NCI-H146 treated with DMSO at 0.1 percent for 48 hours (cell line): Measurements from ENCODE around the gene SHE.
"Not testable (repeated sequence)": the region's sequence is repeated elsewhere in the genome, so short reads cannot be mapped to it uniquely, and the experiment has no call there.

Experiments
- DNase-seq: peaks from one replicate; lab custom pipeline; 2025; ENCODE audit not compliant: unreplicated experiment; lab: John Stamatoyannopoulos, UW

The SHE gene

GRCh38 chr1:154517661-154518060 lies 15.4 kb upstream of the SHE start:
- DNase-seq = no peak

DNA sequence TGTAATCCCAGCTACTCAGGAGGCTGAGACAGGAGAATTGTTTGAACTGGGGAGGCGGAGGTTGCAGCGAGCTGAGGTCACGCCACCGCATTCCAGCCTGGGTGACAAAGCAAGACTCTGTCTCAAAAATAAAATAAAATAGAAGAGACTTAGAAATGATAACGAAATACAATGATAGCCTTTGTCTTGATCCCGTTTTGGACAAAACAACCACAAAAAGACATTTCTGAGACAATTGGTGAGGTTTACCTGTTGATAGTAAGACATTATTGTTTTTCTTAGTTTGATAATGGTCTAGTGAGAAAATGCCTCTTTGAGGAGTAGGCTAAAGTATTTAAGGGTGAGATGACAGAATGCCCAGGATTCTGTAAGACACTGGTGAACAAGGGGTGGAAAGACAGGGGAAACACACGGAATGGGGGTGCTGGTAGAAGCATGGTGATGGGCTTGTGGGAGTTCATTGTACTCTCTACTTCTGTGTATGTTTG lies 11.9 kb upstream of the SHE start:
- no peak for DNase-seq

- DNase-seq = no peak
These were observed 10.5 kb upstream of the SHE start for GRCh38 chr1:154512760-154513159.

GRCh38 chr1:154503898-154504297 lies 1.7 kb upstream of the SHE start:
- no peak for DNase-seq

GRCh38 chr1:154502744-154503115 lies 518 bp upstream of the SHE start:
- no peak for DNase-seq

DNA sequence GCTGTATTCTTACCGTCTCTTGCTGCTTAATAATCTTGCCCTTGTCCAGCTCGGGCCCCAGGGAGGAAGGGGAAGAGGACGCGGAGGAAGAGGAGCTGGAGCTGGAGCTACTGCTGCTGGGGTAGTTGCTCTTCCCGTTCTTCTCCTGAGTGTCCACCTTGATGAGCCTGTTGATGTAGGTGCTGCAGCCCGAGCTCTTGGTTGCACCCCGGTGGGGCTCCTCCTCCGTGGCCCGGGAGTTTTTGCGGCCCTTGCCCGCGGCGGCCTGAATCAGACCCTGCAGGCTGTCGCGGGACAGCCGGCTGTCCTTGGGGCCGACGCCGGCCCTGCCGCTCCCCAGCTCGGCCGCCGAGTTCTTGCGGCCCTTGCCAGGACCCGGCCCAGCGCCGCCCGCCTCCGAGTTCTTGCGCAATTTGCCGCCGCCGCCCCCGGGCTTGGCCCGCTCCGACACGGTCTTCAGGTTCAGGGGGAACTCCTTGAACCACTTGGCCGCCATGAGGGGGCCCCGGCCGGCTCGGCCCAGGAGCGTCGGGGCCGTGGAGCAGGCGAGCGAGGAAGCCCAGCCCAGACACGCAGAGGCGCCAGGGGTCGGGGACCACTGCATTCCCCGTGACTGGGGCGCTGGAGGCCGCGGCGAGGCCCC lies 668 bp downstream of the SHE start:
- DNase-seq = no peak

- DNase-seq = no peak
These were observed 1.7 kb downstream of the SHE start for GRCh38 chr1:154500533-154500932.

GRCh38 chr1:154499446-154499845 lies 2.8 kb downstream of the SHE start:
- no peak for DNase-seq

DNA sequence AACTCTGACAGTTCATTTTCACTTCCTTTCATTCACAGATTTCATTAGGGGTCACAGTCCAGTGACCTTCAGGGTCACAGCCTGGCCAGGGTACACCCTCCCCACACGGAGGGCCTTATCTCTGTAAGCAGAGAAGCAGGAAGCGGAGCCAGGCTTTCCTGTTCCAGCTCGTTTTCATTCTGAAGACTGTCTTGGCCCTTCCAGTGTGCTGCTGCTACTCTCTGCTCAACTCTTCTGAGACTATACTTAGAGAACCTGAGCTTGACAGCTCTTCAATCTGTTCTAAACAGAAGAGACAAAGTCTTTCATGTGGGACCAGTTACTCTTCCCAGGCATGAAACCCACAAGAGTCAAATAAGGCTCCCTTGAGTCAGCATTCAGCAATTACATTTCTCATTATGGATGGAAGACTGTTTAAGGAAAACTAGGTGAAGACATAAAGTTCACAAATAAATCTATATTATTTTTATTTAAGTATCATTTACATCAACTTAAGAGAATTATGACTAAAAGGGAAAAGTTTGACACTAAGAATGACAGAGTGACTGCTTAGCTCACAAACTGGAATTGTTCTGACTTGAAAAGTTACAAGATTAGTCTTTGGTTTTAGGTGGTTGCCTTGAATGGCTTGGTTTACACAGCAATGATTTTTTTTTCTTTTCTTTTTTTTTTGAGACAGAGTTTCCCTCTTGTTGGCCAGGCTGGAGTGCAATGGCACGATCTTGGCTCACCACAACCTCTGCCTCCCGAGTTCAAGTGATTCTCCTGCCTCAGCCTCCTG lies 5.0 kb downstream of the SHE start:
- DNase-seq = no peak

GRCh38 chr1:154496383-154496782 lies 5.8 kb downstream of the SHE start:
- no peak for DNase-seq

GRCh38 chr1:154495496-154496273 lies 6.5 kb downstream of the SHE start:
- no peak for DNase-seq

DNA sequence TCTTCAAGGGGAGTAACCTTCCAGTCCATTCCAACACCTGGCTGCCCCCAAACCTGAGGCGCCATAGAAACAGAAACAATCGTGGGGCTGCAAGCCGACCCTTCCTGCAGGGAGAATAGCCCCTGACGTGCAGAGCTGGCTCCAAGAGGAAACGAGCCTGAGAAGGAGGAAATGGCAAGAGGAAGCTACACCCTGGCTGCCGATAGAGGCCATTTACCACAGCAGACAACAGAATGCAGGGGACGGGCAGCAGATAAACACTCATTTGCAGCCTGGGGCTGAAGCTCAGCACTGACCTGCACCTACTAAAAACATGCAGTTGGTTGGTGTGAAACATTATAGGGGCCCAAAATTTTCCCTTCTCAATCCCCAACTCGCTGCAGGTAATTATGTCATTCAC lies 8.9 kb downstream of the SHE start:
- no peak for DNase-seq

DNA sequence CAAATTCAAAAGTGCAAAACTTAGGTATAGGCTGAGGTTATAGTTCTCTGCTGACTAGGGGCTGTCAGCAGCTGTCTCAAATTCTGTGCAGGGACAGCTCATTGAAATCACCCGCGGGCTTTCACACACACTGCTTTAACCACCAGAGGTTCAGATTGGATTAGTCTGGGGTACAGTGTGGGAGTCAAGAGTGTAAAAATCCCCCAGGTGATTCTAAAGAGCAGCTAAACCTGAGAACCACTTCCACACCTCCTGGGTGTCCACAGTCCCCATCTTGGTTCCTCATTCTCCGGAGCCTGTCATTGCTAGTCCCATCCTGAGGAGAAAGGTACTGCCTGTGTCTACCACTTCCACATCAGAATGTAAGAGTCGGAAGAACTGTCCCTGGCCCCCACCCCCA lies 10.1 kb downstream of the SHE start:
- DNase-seq = no peak

- DNase-seq = no peak
These were observed 11.9 kb downstream of the SHE start for GRCh38 chr1:154490317-154490716.

DNA sequence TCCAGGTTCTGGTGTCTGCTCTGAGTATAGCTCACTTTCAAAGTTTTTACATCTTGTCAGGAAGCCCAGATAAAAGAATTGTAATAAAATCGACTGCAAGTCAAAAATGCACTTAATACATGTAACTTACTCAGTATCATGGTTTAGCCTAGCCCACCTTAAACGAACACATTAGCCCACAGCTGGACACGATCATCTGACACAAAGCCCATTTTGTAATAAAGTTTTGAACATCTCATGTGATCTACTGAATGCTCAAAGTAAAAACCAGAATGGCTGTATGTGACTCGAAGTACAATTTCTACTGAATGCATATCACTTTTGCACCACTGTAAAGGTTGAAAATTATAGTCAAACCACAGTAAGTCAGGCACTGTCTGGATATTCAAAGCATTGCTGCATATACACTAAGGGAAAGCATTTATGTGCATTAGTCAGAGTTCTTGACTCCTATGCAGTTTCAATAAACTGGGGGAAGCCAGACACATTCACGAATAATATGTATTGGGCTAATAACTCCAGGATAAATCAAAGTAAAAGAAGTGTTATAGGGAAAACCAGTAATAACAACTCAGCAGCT lies 12.4 kb downstream of the SHE start:
- no peak for DNase-seq

DNA sequence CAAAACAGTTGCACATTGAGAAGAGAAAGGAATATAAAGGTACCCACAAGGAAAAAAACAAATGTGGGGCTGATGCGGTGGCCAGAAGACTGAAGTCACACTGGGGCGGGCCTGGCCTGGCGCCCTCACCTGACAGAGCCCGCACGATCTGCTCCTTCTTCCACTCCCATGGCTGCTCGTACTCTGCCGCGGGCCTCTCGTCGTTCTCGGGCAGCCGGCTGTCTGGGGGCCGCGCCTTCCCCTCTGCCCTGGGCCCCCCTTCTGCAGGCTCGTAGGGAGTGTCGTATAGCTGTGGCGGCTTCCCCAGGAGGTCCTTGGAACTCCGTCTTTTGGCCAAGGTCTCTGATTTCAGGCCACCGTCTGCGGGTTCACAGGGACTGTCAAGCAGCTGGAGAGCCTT lies 13.3 kb downstream of the SHE start:
- DNase-seq = no peak

DNA sequence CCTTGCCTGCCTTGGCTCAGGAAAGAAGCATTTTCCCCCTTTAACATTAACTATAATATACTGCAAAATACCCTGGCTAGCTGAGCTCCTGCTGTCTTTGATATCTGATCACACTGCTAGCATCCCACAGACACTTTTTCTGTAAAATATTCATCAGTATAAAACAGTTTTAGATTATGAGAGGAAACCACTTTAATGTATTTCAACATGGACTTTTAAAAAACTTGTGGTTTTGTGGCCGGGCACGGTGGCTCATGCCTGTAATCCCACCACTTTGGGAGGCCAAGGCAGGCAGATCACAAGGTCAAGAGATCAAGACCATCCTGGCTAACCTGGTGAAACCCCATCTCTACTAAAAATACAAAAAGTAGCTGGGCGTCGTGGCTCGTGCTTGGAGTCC lies 15.5 kb downstream of the SHE start:
- DNase-seq = not testable (repeated sequence)

DNA sequence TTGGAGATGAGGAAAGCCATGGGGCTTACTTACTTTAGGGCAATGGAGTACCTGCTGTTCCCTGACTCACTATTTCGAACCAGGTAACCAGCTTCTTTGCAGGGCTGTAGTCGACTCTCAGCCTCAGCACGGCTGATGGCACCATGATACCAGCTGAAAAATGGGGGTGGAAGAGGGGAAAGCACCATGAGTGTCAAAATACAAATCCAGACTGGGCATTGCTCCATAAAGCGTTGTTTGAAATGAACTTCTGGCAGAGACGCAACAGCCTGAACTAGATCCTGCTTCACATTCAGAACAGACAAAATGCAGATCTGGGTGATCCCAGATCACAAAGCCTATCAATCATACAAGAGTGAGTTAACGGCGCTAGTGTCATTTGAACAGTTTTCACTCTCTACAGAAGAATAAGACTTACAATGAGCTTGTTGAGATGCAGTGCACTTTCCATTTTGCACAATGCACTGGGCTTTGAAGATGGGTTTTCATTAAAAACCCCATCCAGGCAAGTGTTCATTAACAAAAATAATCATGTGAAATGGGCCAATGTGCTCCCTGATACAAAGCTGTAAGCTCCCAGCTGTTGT lies 16.2 kb downstream of the SHE start:
- DNase-seq = no peak

GRCh38 chr1:154485106-154485505 lies 17.1 kb downstream of the SHE start:
- no peak for DNase-seq

- DNase-seq = no peak
These were observed 18.0 kb downstream of the SHE start for GRCh38 chr1:154483941-154484803.
